Fibroblast of lung (primary cell): ENCODE measurements around the gene TIGD6. TPM values are rescaled to one million over a fixed set of nuclear protein-coding genes. Genes with fewer than 3 reads are reported as not detected.

ENCODE experiments used
- DNase-seq, 2 donors: peaks; one replicate each; pipeline versions ENCODE4 v3.0.0 to v3.0.0-alpha.2; 2010; ENCODE audit warnings: low read depth in 2 of 2
- H2AFZ ChIP-seq: 2 replicates; pipeline ENCODE4 v1.5.1; 2012; ENCODE audit warnings: low read length, control low read depth, inconsistent platforms
- H3K27ac ChIP-seq: 2 replicates; pipeline ENCODE4 v1.5.1; 2011; ENCODE audit warnings: low read length, control low read depth; ENCODE audit not compliant: insufficient read depth
- H3K27me3 ChIP-seq: 2 replicates; pipeline ENCODE4 v1.5.1; 2011; ENCODE audit warnings: mild to moderate bottlenecking, low read length; ENCODE audit not compliant: control insufficient read depth, insufficient read depth
- H3K36me3 ChIP-seq: 2 replicates; pipeline ENCODE4 v1.5.1; 2011; ENCODE audit warnings: low read length; ENCODE audit not compliant: control insufficient read depth, insufficient read depth
- H3K4me1 ChIP-seq: 2 replicates; pipeline ENCODE4 v1.5.1; 2011; ENCODE audit warnings: low read length; ENCODE audit not compliant: control insufficient read depth, insufficient read depth; ENCODE audit errors: extremely low read depth
- H3K4me2 ChIP-seq: 2 replicates; pipeline ENCODE4 v1.5.1; 2011; ENCODE audit warnings: low read length, control low read depth; ENCODE audit not compliant: insufficient read depth; ENCODE audit errors: extremely low read depth
- H3K4me3 ChIP-seq, 4 experiments: fragments of 200-600 bp in 1 of 4; sonication (generic) in 1 of 4; replicated peaks in 1 of 4; 2 replicates each; pipeline ENCODE4 v1.5.1; 2011 to 2016; ENCODE audit warnings: low read length in 4 of 4, low read depth in 3 of 4, mild to moderate bottlenecking in 3 of 4, control low read depth in 2 of 4, inconsistent platforms in 1 of 4, mixed read lengths in 1 of 4; ENCODE audit not compliant: insufficient read depth in 1 of 4; ENCODE audit errors: control extremely low read depth in 1 of 4
- H3K79me2 ChIP-seq: 2 replicates; pipeline ENCODE4 v1.5.1; 2012; ENCODE audit warnings: mild to moderate bottlenecking, low read length, inconsistent platforms; ENCODE audit not compliant: control insufficient read depth, insufficient read depth
- H3K9ac ChIP-seq: 2 replicates; pipeline ENCODE4 v1.5.1; 2011; ENCODE audit warnings: mild to moderate bottlenecking, low read length, control low read depth; ENCODE audit not compliant: insufficient read depth
- H3K9me3 ChIP-seq: 2 replicates; pipeline ENCODE4 v1.5.1; 2012; ENCODE audit warnings: low read depth, low read length; ENCODE audit not compliant: control insufficient read depth, insufficient read depth
- H4K20me1 ChIP-seq: 2 replicates; pipeline ENCODE4 v1.5.1; 2011; ENCODE audit warnings: low read length; ENCODE audit not compliant: control insufficient read depth, insufficient read depth; ENCODE audit errors: extremely low read depth
- CTCF ChIP-seq, 2 donors: IDR thresholded peaks in 1 of 2; conservative IDR thresholded peaks in 1 of 2; 1 replicate in 1 of 2; 2 replicates in 1 of 2; pipeline ENCODE4 v1.5.1; 2011 to 2012; ENCODE audit warnings: low read length in 2 of 2, control low read depth in 1 of 2, inconsistent platforms in 1 of 2, low read depth in 1 of 2, mild to moderate bottlenecking in 1 of 2
- EZH2 ChIP-seq: IDR thresholded peaks from 2 replicates; pipeline ENCODE4 v1.5.1; 2012; ENCODE audit warnings: low read length, control low read depth, mild to moderate bottlenecking; ENCODE audit errors: missing control alignments
- polyA plus RNA-seq, 2 donors: library from polyadenylated mRNA; depleted of rRNA in 1 of 2; stranded (reverse) in 1 of 2; unstranded in 1 of 2; fragments of >200 nt; gene quantifications; 2 replicates each; pipeline ENCODE4 v1.2.1, GENCODE V29; 2011 to 2012; ENCODE audit warnings: missing spikeins in 1 of 2
- total RNA-seq: library from RNA; depleted of rRNA; stranded (reverse); fragments of >200 nt; gene quantifications from 2 replicates; pipeline ENCODE4 v1.2.1, GENCODE V29; 2014

The TIGD6 gene
- total and polyA plus RNA-seq, 2 donors (not counting 1 experiment from before 2014, with no cell fraction given) = 5.7 to 10.4 TPM

- H3K4me2 ChIP-seq = no peak overlapping the region
- no peak overlapping the region for H3K4me3 ChIP-seq
- no peaks in the 10 kb centered on the region for H3K79me2 ChIP-seq
- H3K27me3 ChIP-seq = no peaks in the 10 kb centered on the region
- TF ChIP-seq CTCF (conservative IDR thresholded peaks at IDR 0.05 in 1 of 2, IDR thresholded peaks at IDR 0.05 in 1 of 2; ENCODE audit: low read depth in 1 of 2, low read length in 2 of 2) = no peak
- TF ChIP-seq EZH2 = no peak
- H4K20me1 ChIP-seq = no peaks in the 10 kb centered on the region
- H2AFZ ChIP-seq = no peak overlapping the region
- H3K9ac ChIP-seq = no peak overlapping the region
- DNase-seq = no peak
- H3K9me3 ChIP-seq = no peaks in the 10 kb centered on the region
- H3K27ac ChIP-seq = no peak overlapping the region
- peaks cover 21% of the 10 kb centered on the region for H3K36me3 ChIP-seq
- peaks cover 8% of the 10 kb centered on the region for H3K4me1 ChIP-seq
Observed at GRCh38 chr5:150042459-150042858, 42.0 kb upstream of the TIGD6 start.

GRCh38 chr5:150038547-150038946, 38.1 kb upstream of the TIGD6 start:
- TF ChIP-seq CTCF (conservative IDR thresholded peaks at IDR 0.05 in 1 of 2, IDR thresholded peaks at IDR 0.05 in 1 of 2; ENCODE audit: low read depth in 1 of 2, low read length in 2 of 2) = no peak
- no peak for TF ChIP-seq EZH2
- no peak overlapping the region for H3K4me3 ChIP-seq
- peaks cover 16% of the 10 kb centered on the region for H3K36me3 ChIP-seq
- no peaks in the 10 kb centered on the region for H3K79me2 ChIP-seq
- no peaks in the 10 kb centered on the region for H3K27me3 ChIP-seq
- H2AFZ ChIP-seq = no peak overlapping the region
- H3K9me3 ChIP-seq = no peaks in the 10 kb centered on the region
- no peaks in the 10 kb centered on the region for H4K20me1 ChIP-seq
- no peak overlapping the region for H3K4me2 ChIP-seq
- H3K9ac ChIP-seq = no peak overlapping the region
- DNase-seq = no peak
- no peak overlapping the region for H3K27ac ChIP-seq
- H3K4me1 ChIP-seq = peaks cover 2% of the 10 kb centered on the region

- TF ChIP-seq EZH2 (no peak), CTCF (conservative IDR thresholded peaks at IDR 0.05 in 1 of 2, IDR thresholded peaks at IDR 0.05 in 1 of 2; ENCODE audit: low read depth in 1 of 2, low read length in 2 of 2) (no peak)
- Histone ChIP-seq H3K79me2 (no peaks in the 10 kb centered on the region), H3K4me3 (no peak overlapping the region), H3K4me2 (no peak overlapping the region), H3K36me3 (peaks cover 20% of the 10 kb centered on the region), H2AFZ (no peak overlapping the region), H3K9me3 (no peaks in the 10 kb centered on the region), H3K27ac (peak overlapping the region; percentile 4), H3K27me3 (no peaks in the 10 kb centered on the region), H3K9ac (no peak overlapping the region), H3K4me1 (peaks cover 2% of the 10 kb centered on the region), H4K20me1 (no peaks in the 10 kb centered on the region)
- peak; percentile 91 to 100 for DNase-seq
Observed at GRCh38 chr5:150036513-150036912, 36.1 kb upstream of the TIGD6 start.
